A549 (cell line): ENCODE data around the gene ASCL2.
"Not testable (repeated sequence)": the region's sequence is repeated elsewhere in the genome, so short reads cannot be mapped to it uniquely, and the experiment has no call there.

Source experiments
- CTCF ChIP-seq: fragments of >200 bp; sonication (Bioruptor Twin); formaldehyde crosslinking; IDR thresholded peaks from 3 replicates; pipeline ENCODE4 v1.5.1; 2016
- HDAC2 ChIP-seq: fragments of 200-600 bp; sonication (generic); IDR thresholded peaks from 2 replicates; pipeline ENCODE4 v1.6.1; 2016
- HOXB5 ChIP-seq: fragments of 250-450 bp; sonication (Bioruptor Pico); IDR thresholded peaks from 2 replicates; pipeline ENCODE4 v1.5.0; 2020; ENCODE audit warnings: mild to moderate bottlenecking, moderate library complexity
- JUN ChIP-seq, 2 experiments: fragments of >200 bp; sonication (Bioruptor Twin); formaldehyde crosslinking; IDR thresholded peaks; 2 replicates in 1 of 2; 3 replicates in 1 of 2; pipeline ENCODE4 v1.6.1; 2016 to 2017
- JUNB ChIP-seq: fragments of >200 bp; sonication (Bioruptor Twin); formaldehyde crosslinking; IDR thresholded peaks from 2 replicates; pipeline ENCODE4 v1.6.1; 2016
- KDM5A ChIP-seq: fragments of 200-600 bp; sonication (generic); IDR thresholded peaks from 2 replicates; pipeline ENCODE4 v1.6.1; 2016; ENCODE audit warnings: antibody characterized with exemption, mild to moderate bottlenecking
- MAFK ChIP-seq: fragments of 450-650 bp; IDR thresholded peaks from 2 replicates; pipeline ENCODE4 v1.6.1; 2014; ENCODE audit not compliant: partially characterized antibody
- POLR2AphosphoS2 ChIP-seq: conservative IDR thresholded peaks from 2 replicates; pipeline ENCODE4 v1.6.1; 2012; ENCODE audit warnings: low read length, improper control_type of control experiment, inconsistent platforms
- RAD21 ChIP-seq, 2 experiments: fragments of >200 bp in 1 of 2; sonication (Bioruptor Twin) in 1 of 2; formaldehyde crosslinking in 1 of 2; IDR thresholded peaks in 1 of 2; conservative IDR thresholded peaks in 1 of 2; 2 replicates in 1 of 2; 3 replicates in 1 of 2; pipeline ENCODE4 v1.6.1; 2012 to 2018; ENCODE audit warnings: inconsistent platforms in 1 of 2
- RCOR1 ChIP-seq: fragments of 150-350 bp; IDR thresholded peaks from 2 replicates; pipeline ENCODE4 v1.6.1; 2014; ENCODE audit warnings: antibody characterized with exemption, low read length, low read depth
- SMC3 ChIP-seq: fragments of >200 bp; sonication (Bioruptor Twin); formaldehyde crosslinking; IDR thresholded peaks from 3 replicates; pipeline ENCODE4 v1.6.1; 2018; ENCODE audit warnings: inconsistent platforms
- TF ChIP-seq, protein P1 (sequence below): fragments of 200-600 bp; sonication (generic); IDR thresholded peaks from 2 replicates; pipeline ENCODE4 v1.6.1; 2016; ENCODE audit warnings: antibody characterized with exemption, mild to moderate bottlenecking, moderate library complexity
- TF ChIP-seq, protein P2 (sequence below): fragments of 250-450 bp; sonication (Bioruptor Pico); IDR thresholded peaks from 2 replicates; pipeline ENCODE4 v1.5.0; 2021; ENCODE audit warnings: mild to moderate bottlenecking, moderate library complexity, borderline replicate concordance

- TF ChIP-seq HOXB5 (CRISPR knock-in tag); CTCF; POLR2AphosphoS2; RAD21 (conservative IDR thresholded peaks at IDR 0.05 in 1 of 2, IDR thresholded peaks at IDR 0.05 in 1 of 2); RCOR1; SMC3; HDAC2; KDM5A; JUN (IDR thresholded peaks at IDR 0.05); JUNB; MAFK: not testable (repeated sequence)
- TF ChIP-seq, protein P1, sequence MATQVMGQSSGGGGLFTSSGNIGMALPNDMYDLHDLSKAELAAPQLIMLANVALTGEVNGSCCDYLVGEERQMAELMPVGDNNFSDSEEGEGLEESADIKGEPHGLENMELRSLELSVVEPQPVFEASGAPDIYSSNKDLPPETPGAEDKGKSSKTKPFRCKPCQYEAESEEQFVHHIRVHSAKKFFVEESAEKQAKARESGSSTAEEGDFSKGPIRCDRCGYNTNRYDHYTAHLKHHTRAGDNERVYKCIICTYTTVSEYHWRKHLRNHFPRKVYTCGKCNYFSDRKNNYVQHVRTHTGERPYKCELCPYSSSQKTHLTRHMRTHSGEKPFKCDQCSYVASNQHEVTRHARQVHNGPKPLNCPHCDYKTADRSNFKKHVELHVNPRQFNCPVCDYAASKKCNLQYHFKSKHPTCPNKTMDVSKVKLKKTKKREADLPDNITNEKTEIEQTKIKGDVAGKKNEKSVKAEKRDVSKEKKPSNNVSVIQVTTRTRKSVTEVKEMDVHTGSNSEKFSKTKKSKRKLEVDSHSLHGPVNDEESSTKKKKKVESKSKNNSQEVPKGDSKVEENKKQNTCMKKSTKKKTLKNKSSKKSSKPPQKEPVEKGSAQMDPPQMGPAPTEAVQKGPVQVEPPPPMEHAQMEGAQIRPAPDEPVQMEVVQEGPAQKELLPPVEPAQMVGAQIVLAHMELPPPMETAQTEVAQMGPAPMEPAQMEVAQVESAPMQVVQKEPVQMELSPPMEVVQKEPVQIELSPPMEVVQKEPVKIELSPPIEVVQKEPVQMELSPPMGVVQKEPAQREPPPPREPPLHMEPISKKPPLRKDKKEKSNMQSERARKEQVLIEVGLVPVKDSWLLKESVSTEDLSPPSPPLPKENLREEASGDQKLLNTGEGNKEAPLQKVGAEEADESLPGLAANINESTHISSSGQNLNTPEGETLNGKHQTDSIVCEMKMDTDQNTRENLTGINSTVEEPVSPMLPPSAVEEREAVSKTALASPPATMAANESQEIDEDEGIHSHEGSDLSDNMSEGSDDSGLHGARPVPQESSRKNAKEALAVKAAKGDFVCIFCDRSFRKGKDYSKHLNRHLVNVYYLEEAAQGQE, result not testable (repeated sequence)
- TF ChIP-seq, protein P2, sequence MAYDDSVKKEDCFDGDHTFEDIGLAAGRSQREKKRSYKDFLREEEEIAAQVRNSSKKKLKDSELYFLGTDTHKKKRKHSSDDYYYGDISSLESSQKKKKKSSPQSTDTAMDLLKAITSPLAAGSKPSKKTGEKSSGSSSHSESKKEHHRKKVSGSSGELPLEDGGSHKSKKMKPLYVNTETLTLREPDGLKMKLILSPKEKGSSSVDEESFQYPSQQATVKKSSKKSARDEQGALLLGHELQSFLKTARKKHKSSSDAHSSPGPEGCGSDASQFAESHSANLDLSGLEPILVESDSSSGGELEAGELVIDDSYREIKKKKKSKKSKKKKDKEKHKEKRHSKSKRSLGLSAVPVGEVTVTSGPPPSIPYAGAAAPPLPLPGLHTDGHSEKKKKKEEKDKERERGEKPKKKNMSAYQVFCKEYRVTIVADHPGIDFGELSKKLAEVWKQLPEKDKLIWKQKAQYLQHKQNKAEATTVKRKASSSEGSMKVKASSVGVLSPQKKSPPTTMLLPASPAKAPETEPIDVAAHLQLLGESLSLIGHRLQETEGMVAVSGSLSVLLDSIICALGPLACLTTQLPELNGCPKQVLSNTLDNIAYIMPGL (CRISPR knock-in tag), result not testable (repeated sequence)
Measured at GRCh38 chr11:2286350-2286749, 16.0 kb upstream of the ASCL2 start.
